PC-3 (cell line): ENCODE data around the gene EDN2. TPM values are rescaled to one million over a fixed set of nuclear protein-coding genes. Genes with fewer than 3 reads are reported as not detected.

Experiments
- ATAC-seq: fragments of 200-7000 bp; cut with Tn5 transposase; 2 replicates; pipeline ENCODE4 v1.9.1; 2020; ENCODE audit warnings: mild to moderate bottlenecking, moderate library complexity
- BruUV-seq: library from RNA; stranded (reverse); fragments of 400-500 nt; replicated peaks from 2 replicates; lab custom pipeline; 2021; lab: Mats Ljungman, UMichigan
- CTCF ChIA-PET: fragments of 300-600 bp; sonication (Branson Sonifier 250); formaldehyde crosslinking; loops from one replicate; lab custom pipeline; 2022; ENCODE audit warnings: antibody characterized with exemption; lab: Charles Lee
- POLR2A ChIA-PET: fragments of 300-600 bp; sonication (Branson Sonifier 250); formaldehyde crosslinking; loops from one replicate; lab custom pipeline; 2022; ENCODE audit warnings: antibody characterized with exemption; ENCODE audit not compliant: unreplicated experiment; lab: Charles Lee
- DNase-seq: peaks from one replicate; pipeline ENCODE4 v3.0.0-alpha.2; 2015
- H2AFZ ChIP-seq: fragments of 300-600 bp; sonication (generic); 2 replicates; pipeline ENCODE4 v1.6.0; 2016; ENCODE audit warnings: antibody characterized with exemption, low read length
- H3F3A ChIP-seq: fragments of 300-600 bp; sonication (generic); one replicate; pipeline ENCODE4 v1.6.0; 2017; ENCODE audit warnings: antibody characterized with exemption, low read length, control low read depth, mild to moderate bottlenecking; ENCODE audit not compliant: unreplicated experiment
- H3K27ac ChIP-seq: fragments of 300-600 bp; sonication (generic); 2 replicates; pipeline ENCODE4 v1.5.1; 2016; ENCODE audit warnings: mild to moderate bottlenecking, low read length
- H3K27me3 ChIP-seq: fragments of 300-600 bp; sonication (generic); 2 replicates; pipeline ENCODE4 v1.6.1; 2016; ENCODE audit warnings: low read length, mixed read lengths
- H3K36me3 ChIP-seq: fragments of 300-600 bp; sonication (generic); 2 replicates; pipeline ENCODE4 v1.6.1; 2016; ENCODE audit warnings: low read depth, mixed run types, low read length, mixed read lengths
- H3K4me1 ChIP-seq: fragments of 300-600 bp; sonication (generic); 2 replicates; pipeline ENCODE4 v1.5.1; 2016; ENCODE audit warnings: low read length; ENCODE audit not compliant: insufficient read depth
- H3K4me2 ChIP-seq: fragments of 300-600 bp; sonication (generic); 2 replicates; pipeline ENCODE4 v1.6.0; 2016; ENCODE audit warnings: low read length
- H3K4me3 ChIP-seq: fragments of 300-600 bp; sonication (generic); 2 replicates; pipeline ENCODE4 v1.5.1; 2016; ENCODE audit warnings: mild to moderate bottlenecking, low read length, mixed read lengths
- H3K79me2 ChIP-seq: fragments of 300-600 bp; sonication (generic); 2 replicates; pipeline ENCODE4 v1.6.1; 2017; ENCODE audit warnings: low read length, mixed read lengths
- H3K9ac ChIP-seq: fragments of 300-600 bp; sonication (generic); 2 replicates; pipeline ENCODE4 v1.6.0; 2016; ENCODE audit warnings: mild to moderate bottlenecking, low read length
- H3K9me2 ChIP-seq: fragments of 300-600 bp; sonication (generic); replicated peaks from 2 replicates; pipeline ENCODE4 v1.6.1; 2016; ENCODE audit warnings: mixed run types, low read length, mixed read lengths
- H3K9me3 ChIP-seq: fragments of 300-600 bp; sonication (generic); 2 replicates; pipeline ENCODE4 v1.6.1; 2016; ENCODE audit warnings: low read length, mixed read lengths
- H4K20me1 ChIP-seq: fragments of 300-600 bp; sonication (generic); 2 replicates; pipeline ENCODE4 v1.6.1; 2016; ENCODE audit warnings: low read length, mixed read lengths
- EZH2 ChIP-seq: fragments of 300-600 bp; sonication (generic); IDR thresholded peaks from one replicate; pipeline ENCODE4 v1.6.1; 2017; ENCODE audit warnings: antibody characterized with exemption, mild to moderate bottlenecking, low read length; ENCODE audit not compliant: unreplicated experiment
- EZH2phosphoT487 ChIP-seq: fragments of 300-600 bp; sonication (generic); IDR thresholded peaks from 2 replicates; pipeline ENCODE4 v1.6.1; 2018; ENCODE audit warnings: mild to moderate bottlenecking, antibody characterized with exemption, low read length, borderline replicate concordance
- intact Hi-C: fragments of 100-400 bp; cut with micrococcal nuclease; formaldehyde crosslinking; loops from 2 replicates; pipeline ENCODE4 v1.9.0; 2023
- total RNA-seq: library from RNA; depleted of rRNA; stranded (reverse); fragments of >200 nt; gene quantifications from 2 replicates; pipeline ENCODE4 v1.2.3, GENCODE V29; 2014
- TF ChIP-seq, protein P1 (sequence below): fragments of 300-600 bp; sonication (generic); conservative IDR thresholded peaks from 2 replicates; pipeline ENCODE4 v1.5.1; 2017; ENCODE audit warnings: antibody characterized with exemption, low read depth, mild to moderate bottlenecking, low read length

EDN2 gene
- total RNA-seq, 1 experiment from 2014 or later, result 0.36 TPM

DNA sequence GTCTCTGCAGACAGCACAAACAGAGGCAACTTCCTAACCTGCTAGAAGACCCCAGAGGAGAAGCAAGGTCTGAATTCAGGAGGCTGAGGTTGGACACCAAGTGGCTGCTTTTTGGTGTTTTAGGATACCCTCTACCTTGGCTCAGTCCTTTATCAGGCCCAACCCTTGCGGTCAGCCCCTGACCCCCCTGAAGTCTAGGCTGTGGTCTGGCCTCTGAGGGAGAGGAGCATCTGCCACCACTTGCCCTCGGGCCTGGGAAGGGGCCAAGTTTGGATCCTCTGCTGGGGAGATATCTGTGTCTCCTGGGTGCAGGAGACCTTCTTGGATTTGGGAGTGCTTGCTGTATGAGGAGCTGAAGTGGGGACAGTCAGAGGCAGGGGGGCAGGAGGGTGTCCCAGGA is 21.0 kb downstream of the EDN2 start:
- CTCF ChIA-PET, result interaction anchor here (0.5 kb wide), 1 partner anchor 213 kb away, joined by 3 read pairs; no protein-coding TSS in a partner anchor
- no peaks in the 10 kb centered on the region for H3K79me2 ChIP-seq
- no peaks in the 10 kb centered on the region for H3K9me2 ChIP-seq
- DNase-seq (no peak), ATAC-seq (no peak)
- H3K27me3 ChIP-seq, result no peaks in the 10 kb centered on the region
- H3K4me1 ChIP-seq, result no peaks in the 10 kb centered on the region
- no TSS peak for BruUV-seq
- no peaks in the 10 kb centered on the region for H3K9me3 ChIP-seq
- intact Hi-C loops, result no loop called here
- no peaks in the 10 kb centered on the region for H3K36me3 ChIP-seq
- no peak overlapping the region for H3K4me2 ChIP-seq
- POLR2A ChIA-PET, result no interaction called here
- TF ChIP-seq, protein P1, sequence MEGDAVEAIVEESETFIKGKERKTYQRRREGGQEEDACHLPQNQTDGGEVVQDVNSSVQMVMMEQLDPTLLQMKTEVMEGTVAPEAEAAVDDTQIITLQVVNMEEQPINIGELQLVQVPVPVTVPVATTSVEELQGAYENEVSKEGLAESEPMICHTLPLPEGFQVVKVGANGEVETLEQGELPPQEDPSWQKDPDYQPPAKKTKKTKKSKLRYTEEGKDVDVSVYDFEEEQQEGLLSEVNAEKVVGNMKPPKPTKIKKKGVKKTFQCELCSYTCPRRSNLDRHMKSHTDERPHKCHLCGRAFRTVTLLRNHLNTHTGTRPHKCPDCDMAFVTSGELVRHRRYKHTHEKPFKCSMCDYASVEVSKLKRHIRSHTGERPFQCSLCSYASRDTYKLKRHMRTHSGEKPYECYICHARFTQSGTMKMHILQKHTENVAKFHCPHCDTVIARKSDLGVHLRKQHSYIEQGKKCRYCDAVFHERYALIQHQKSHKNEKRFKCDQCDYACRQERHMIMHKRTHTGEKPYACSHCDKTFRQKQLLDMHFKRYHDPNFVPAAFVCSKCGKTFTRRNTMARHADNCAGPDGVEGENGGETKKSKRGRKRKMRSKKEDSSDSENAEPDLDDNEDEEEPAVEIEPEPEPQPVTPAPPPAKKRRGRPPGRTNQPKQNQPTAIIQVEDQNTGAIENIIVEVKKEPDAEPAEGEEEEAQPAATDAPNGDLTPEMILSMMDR, result no peak
- TF ChIP-seq EZH2phosphoT487 (no peak), EZH2 (no peak)
- H3F3A ChIP-seq, result no peaks in the 10 kb centered on the region
- H3K27ac ChIP-seq, result no peak overlapping the region
- H3K9ac ChIP-seq, result no peak overlapping the region
- no peaks in the 10 kb centered on the region for H4K20me1 ChIP-seq
- H3K4me3 ChIP-seq, result no peak overlapping the region
- H2AFZ ChIP-seq, result no peak overlapping the region

GRCh38 chr1:41462680-41463004 is 21.8 kb downstream of the EDN2 start:
- no peak overlapping the region for H3K27ac ChIP-seq
- DNase-seq, result no peak
- intact Hi-C loops, result no loop called here
- H3K27me3 ChIP-seq, result no peaks in the 10 kb centered on the region
- no peak overlapping the region for H2AFZ ChIP-seq
- no peak overlapping the region for H3K4me2 ChIP-seq
- ChIA-PET CTCF (interaction anchor here (1.0 kb wide), 1 partner anchor 22 kb away, joined by 3 read pairs; the partner anchor contains the start of gene EDN2), POLR2A (no interaction called here)
- no peak overlapping the region for H3K9ac ChIP-seq
- no peaks in the 10 kb centered on the region for H3K9me3 ChIP-seq
- no peak for ATAC-seq
- no peaks in the 10 kb centered on the region for H3K79me2 ChIP-seq
- no peaks in the 10 kb centered on the region for H3F3A ChIP-seq
- H3K4me1 ChIP-seq, result no peaks in the 10 kb centered on the region
- no peak overlapping the region for H3K4me3 ChIP-seq
- BruUV-seq, result no TSS peak
- no peaks in the 10 kb centered on the region for H3K36me3 ChIP-seq
- no peaks in the 10 kb centered on the region for H4K20me1 ChIP-seq
- TF ChIP-seq EZH2 (no peak), EZH2phosphoT487 (no peak)
- TF ChIP-seq, protein P1, result no peak
- H3K9me2 ChIP-seq, result no peaks in the 10 kb centered on the region

GRCh38 chr1:41461790-41462679 is 22.4 kb downstream of the EDN2 start:
- H3K9me3 ChIP-seq, result no peaks in the 10 kb centered on the region
- no peaks in the 10 kb centered on the region for H4K20me1 ChIP-seq
- H3F3A ChIP-seq, result no peaks in the 10 kb centered on the region
- ATAC-seq (no peak), DNase-seq (no peak)
- no peak for TF ChIP-seq EZH2phosphoT487
- TF ChIP-seq EZH2, result no peak
- TF ChIP-seq, protein P1, result no peak
- H3K27ac ChIP-seq, result no peak overlapping the region
- no peaks in the 10 kb centered on the region for H3K27me3 ChIP-seq
- H2AFZ ChIP-seq, result no peak overlapping the region
- no peaks in the 10 kb centered on the region for H3K36me3 ChIP-seq
- BruUV-seq, result no TSS peak
- no peaks in the 10 kb centered on the region for H3K79me2 ChIP-seq
- H3K9ac ChIP-seq, result no peak overlapping the region
- H3K9me2 ChIP-seq, result no peaks in the 10 kb centered on the region
- no peaks in the 10 kb centered on the region for H3K4me1 ChIP-seq
- no peak overlapping the region for H3K4me3 ChIP-seq
- CTCF ChIA-PET, result interaction anchor here (1.0 kb wide), 1 partner anchor 22 kb away, joined by 3 read pairs; the partner anchor contains the start of gene EDN2
- intact Hi-C loops, result no loop called here
- no peak overlapping the region for H3K4me2 ChIP-seq
- POLR2A ChIA-PET, result no interaction called here
